HK-2 (cell line): ENCODE results near the gene ARV1.
"Not testable (repeated sequence)": the region's sequence is repeated elsewhere in the genome, so short reads cannot be mapped to it uniquely, and the experiment has no call there.

ENCODE experiments used
- DNase-seq: peaks from one replicate; pipeline ENCODE4 v3.0.0-alpha.2; 2018; ENCODE audit not compliant: unreplicated experiment

ARV1 gene

DNA sequence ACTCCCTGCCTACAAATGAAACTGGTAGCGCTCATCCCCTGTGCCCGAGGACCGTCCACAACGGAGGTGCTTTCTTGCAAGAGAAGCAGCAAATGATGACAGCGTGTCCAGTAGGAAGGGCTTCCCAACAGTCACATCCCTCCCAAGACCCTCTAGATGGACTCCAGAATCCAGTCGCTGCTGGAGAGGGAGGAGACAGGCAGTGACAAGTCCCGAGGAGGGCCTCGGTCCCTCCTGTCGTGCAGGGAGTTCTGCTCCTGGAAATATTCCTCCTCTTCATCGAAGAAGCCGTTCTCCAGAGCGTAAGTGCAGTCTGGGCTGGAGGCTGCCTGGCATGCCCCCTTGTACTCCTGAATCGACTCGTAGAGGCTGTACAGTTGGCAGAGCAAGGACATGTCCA, 40.8 kb downstream of the ARV1 start:
- no peak for DNase-seq

DNA sequence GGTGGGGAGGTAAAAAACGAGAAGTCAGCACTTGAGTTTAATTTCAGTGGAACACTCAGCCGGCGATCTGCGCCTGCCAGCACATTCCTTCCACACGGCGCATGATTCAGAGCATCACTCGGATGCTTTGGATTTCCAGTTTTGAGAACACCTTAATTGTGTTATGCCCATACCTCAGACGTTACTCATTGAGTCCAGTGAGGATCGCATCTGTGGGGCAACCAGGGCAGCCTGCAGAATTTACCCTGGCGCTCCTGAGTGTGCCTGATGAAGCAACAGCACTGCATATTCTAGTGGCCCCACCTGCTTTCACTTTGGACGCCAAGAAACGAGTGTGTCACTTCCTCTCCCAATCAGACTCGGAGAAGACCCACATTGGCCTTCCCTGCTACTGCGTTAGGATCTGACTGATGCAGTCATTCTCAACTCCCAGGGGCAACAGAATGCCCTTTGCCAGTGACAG, 41.3 kb downstream of the ARV1 start:
- DNase-seq: no peak

- no peak for DNase-seq
Observed at GRCh38 chr1:231020816-231021215, 41.9 kb downstream of the ARV1 start.

- no peak for DNase-seq
Observed at GRCh38 chr1:231021540-231022031, 42.7 kb downstream of the ARV1 start.

- not testable (repeated sequence) for DNase-seq
Observed at GRCh38 chr1:231022543-231022942, 43.6 kb downstream of the ARV1 start.

DNA sequence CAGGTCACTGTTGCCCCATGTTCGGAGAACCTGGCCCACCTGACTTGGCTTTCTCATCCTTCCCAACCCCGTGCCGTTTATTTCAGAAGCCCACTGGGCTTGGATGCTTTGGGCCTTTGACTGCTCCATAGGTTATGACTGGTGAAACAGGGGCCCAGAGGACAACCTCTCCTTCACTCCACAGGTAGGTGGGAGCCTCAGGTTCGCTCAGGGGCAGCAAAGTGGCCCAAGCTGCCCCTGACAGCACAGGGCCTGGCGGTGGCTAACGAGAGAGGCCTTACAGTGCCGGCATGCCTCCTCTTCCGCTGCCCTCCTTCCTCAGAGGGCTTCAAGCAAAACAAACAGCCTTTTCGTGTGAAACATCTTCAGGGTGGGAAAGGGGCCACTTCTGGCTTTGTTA, 44.3 kb downstream of the ARV1 start:
- no peak for DNase-seq

- DNase-seq: no peak
Observed at GRCh38 chr1:231026576-231026975, 47.7 kb downstream of the ARV1 start.

DNA sequence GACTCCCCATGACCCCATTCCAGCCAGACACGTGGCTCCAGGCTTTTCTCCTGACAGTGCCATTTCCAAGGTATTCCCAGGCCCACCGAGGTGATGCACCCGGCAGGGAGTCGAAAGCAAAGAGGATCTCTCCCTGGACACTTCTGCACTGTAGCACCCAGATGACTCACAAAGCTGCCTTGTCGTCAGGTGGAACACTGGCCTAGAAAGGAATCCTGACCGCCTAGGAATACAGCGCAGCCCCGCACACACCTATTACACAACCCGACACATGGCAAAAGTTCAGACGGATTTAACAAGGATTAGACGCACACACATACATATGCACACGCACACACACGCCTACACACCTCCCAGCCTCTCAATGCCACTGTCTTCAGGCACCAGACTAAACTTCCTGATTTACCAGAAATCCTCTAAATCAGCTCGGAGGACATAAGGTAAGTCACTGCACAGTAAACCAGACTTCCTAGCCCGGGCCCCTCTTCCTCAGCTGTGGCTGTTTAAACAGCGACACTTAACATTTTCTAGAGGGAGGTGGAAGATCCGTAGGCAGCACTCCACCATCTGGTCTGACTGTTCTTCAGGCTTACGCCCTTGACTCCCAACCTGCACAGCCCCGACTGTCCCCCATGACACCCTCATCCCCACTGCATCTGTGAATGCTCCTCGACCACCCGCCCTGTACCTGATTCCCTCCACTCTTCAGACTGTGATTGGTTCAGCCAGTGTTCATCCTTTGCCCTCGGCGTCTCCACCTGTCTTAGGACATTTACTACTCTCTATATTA, 48.4 kb downstream of the ARV1 start:
- DNase-seq: no peak

- no peak for DNase-seq
Observed at GRCh38 chr1:231027971-231028370, 49.1 kb downstream of the ARV1 start.

GRCh38 chr1:231028682-231029081, 49.8 kb downstream of the ARV1 start:
- no peak for DNase-seq

DNA sequence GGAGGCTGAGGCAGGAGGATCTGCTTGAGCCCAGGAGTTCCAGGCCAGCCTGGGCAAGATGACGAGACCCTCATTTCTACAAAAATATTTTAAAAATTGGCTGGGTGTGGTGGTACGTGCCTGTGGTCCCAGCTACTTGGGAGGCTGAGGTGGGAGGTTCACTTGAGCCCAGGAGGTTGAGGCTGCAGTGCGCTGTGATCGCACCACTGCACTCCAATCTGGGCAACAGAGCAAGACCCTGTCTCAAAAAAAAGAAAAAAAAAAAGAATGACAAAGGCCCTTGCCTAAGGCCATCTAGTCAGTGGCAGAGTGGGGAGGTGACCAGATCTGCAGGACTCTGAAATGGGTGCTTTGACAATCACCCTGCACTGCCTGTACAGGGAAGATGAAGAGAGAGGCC, 50.4 kb downstream of the ARV1 start:
- DNase-seq: not testable (repeated sequence)

GRCh38 chr1:231029841-231030240, 50.9 kb downstream of the ARV1 start:
- DNase-seq: no peak

- no peak for DNase-seq
Observed at GRCh38 chr1:231032963-231033362, 54.1 kb downstream of the ARV1 start.

DNA sequence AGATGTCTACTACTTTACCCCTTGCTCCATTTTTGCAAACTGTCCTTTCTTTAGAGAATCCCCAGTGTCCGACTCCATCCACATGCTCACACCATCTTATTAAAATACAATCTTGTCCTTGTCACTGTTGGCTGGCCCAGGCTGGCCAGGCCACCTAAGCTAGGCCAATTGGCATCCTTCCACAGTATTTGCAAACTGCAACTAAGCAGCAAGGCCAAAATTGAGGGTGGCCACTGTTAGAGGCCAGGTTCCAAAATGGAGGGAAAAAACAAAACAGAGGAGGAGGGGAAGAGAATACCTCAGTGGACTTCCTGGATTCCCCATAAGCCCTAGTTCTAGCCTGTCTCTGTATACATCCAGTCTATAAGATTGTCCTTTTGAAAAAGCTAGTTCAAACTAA, 56.9 kb downstream of the ARV1 start:
- DNase-seq: no peak

- no peak for DNase-seq
Observed at GRCh38 chr1:231036416-231036815, 57.5 kb downstream of the ARV1 start.

GRCh38 chr1:231037585-231038517, 59.0 kb downstream of the ARV1 start:
- no peak for DNase-seq

GRCh38 chr1:231039161-231040018, 60.5 kb downstream of the ARV1 start:
- DNase-seq: peak; percentile 41

GRCh38 chr1:231040019-231040799, 61.3 kb downstream of the ARV1 start, which contains the start of gene FAM89A:
TSS of gene FAM89A (minus strand) at chr1:231040254. CDS start at chr1:231040211, 43 bp downstream.
- peak; percentile 73 for DNase-seq

DNA sequence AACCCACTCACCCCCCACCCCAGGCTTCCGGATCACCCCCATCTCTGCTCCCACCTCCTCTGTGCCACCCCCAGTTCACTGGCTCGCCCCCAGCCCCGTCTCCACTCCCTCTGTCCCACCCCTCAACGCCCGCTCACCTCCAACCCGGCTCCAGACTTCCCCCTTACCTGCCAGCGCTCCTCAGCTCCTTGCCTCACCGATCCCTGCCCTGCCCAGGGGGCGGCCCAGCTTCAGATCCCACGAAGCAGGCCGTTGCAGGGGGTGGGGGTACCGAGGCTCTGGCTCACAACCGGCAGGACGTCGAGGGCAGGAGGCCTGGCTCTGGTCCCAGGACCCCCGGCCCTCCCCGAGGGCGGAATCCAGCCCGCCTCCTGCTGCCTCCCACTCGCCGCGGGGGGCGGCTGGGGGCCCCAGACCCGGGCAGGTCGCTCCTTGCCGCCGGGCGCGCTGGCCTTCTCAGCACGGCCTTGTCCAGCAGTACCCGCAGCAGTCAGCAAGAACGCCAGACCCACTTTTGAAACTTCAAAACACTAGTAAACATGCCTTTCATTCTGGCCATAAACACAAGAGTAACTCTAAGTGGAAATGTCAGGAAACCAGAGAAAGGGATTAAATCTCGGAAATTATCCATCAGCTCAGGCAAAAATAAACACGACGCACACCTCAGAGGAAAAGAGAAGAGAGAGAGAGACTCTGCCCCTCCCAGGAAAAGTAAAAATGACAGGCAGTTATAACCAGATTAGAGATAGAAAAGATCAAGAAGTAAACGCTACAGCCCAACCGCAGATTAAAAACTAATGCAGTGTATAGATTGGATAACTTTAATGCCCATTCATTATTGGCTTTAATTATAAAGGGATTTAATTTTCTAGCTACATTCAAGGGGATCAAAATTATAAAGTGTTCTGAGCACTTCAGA, 62.2 kb downstream of the ARV1 start:
- no peak for DNase-seq
